Testis (tissue), 3 donors: ENCODE measurements around the gene TELO2. TPM values are rescaled to one million over a fixed set of nuclear protein-coding genes. Genes with fewer than 3 reads are reported as not detected.

Source experiments
- DNase-seq: peaks from one replicate; pipeline ENCODE4 v3.0.0-alpha.2; 2019
- H3K27ac ChIP-seq, 2 donors: fragments of 200-600 bp; sonication (generic); one replicate each; pipeline ENCODE4 v1.5.1; 2019
- H3K27me3 ChIP-seq: fragments of 200-600 bp; sonication (generic); one replicate; pipeline ENCODE4 v1.5.1; 2019
- H3K36me3 ChIP-seq: fragments of 200-600 bp; sonication (generic); one replicate; pipeline ENCODE4 v1.5.1; 2017; ENCODE audit warnings: low read depth; ENCODE audit errors: missing control alignments
- H3K4me1 ChIP-seq: fragments of 200-600 bp; sonication (generic); one replicate; pipeline ENCODE4 v1.5.1; 2019
- H3K4me3 ChIP-seq, 2 donors: fragments of 200-600 bp; sonication (generic); one replicate each; pipeline ENCODE4 v1.5.1; 2017 to 2019
- H3K9me3 ChIP-seq: fragments of 200-600 bp; sonication (generic); one replicate; pipeline ENCODE4 v1.5.1; 2017
- POLR2A ChIP-seq: fragments of 450-650 bp; IDR thresholded peaks from one replicate; pipeline ENCODE4 v1.6.1; 2017; ENCODE audit warnings: antibody characterized with exemption, mild to moderate bottlenecking, moderate library complexity
- WGBS, 2 donors: methylation state at CpG; one replicate each; pipeline ENCODE4 v1.1.5; 2018; 5-methylcytosine and 5-hydroxymethylcytosine counted together
- intact Hi-C: fragments of 100-400 bp; cut with DNase I; formaldehyde crosslinking; loops from one replicate; pipeline ENCODE4 v1.15.1; 2023; ENCODE audit warnings: low total_unique reads
- polyA plus RNA-seq: library from polyadenylated mRNA; stranded (reverse); fragments of 350-450 nt; fragmentation: Illumina TruSeq; extraction: RNeasy Lipid Tissue Mini Kit (QIAGEN cat#74804); gene quantifications from one replicate; pipeline ENCODE4 v1.2.3, GENCODE V29; 2014; ENCODE audit warnings: low read depth, low replicate concordance; ENCODE audit not compliant: insufficient read depth
- total RNA-seq, 2 donors: library from RNA; depleted of rRNA; stranded (reverse); fragments of >200 nt; gene quantifications; one replicate each; pipeline ENCODE4 v1.2.3, GENCODE V29; 2016
- TF ChIP-seq, protein P1 (sequence below), 3 experiments: fragments of 450-650 bp in 2 of 3; fragments of 200-600 bp in 1 of 3; sonication (generic) in 1 of 3; IDR thresholded peaks; one replicate each; pipeline ENCODE4 v1.5.1; 2016 to 2019; ENCODE audit warnings: antibody characterized with exemption in 3 of 3, mild to moderate bottlenecking in 2 of 3, moderate library complexity in 1 of 3

TELO2 gene
- total and polyA plus RNA-seq, 3 donors from 2014 or later = 25.7 to 46.0 (median 45.2) TPM

DNA sequence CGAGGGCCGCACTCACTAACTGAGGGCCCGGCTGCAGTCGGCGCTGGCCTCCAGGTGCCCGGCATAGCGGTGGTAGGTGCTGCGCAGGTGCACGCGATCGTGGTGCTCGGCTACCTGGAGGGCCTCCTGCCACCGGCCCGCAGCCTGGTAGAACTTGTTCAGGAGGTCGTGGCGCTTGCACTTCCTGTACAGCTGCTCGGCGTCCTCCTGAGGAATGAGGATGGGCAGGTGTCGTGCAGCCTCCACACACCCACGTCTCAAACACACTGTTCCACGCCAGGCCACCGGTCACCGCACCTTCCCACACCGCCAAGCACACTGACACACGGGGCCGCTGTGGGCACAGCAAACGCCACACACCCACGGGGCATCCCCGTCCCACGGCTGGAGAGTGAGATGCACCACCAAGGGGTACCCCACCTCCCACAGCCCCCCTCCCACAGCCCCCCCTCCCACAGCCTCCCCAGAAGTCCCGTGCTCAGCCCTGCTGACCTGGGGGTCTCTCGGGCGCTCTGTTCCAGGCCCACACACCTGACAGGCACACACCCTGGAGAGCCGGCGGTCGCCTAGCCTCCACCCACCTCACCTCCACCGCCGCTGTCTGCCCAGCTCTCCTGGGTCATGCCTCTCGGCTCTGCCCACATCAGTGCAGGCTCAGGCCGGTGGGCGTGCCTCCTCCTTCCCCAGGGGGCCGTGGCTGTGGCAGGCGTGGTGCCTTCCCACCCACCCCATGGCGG, 32.9 kb downstream of the TELO2 start:
- DNase-seq = no peak
- H3K9me3 ChIP-seq = no peaks in the 10 kb centered on the region
- peaks cover 34% of the 10 kb centered on the region for H3K4me1 ChIP-seq
- no peak for TF ChIP-seq POLR2A
- TF ChIP-seq, protein P1, sequence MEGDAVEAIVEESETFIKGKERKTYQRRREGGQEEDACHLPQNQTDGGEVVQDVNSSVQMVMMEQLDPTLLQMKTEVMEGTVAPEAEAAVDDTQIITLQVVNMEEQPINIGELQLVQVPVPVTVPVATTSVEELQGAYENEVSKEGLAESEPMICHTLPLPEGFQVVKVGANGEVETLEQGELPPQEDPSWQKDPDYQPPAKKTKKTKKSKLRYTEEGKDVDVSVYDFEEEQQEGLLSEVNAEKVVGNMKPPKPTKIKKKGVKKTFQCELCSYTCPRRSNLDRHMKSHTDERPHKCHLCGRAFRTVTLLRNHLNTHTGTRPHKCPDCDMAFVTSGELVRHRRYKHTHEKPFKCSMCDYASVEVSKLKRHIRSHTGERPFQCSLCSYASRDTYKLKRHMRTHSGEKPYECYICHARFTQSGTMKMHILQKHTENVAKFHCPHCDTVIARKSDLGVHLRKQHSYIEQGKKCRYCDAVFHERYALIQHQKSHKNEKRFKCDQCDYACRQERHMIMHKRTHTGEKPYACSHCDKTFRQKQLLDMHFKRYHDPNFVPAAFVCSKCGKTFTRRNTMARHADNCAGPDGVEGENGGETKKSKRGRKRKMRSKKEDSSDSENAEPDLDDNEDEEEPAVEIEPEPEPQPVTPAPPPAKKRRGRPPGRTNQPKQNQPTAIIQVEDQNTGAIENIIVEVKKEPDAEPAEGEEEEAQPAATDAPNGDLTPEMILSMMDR (IDR thresholded peaks at IDR 0.05) = no peak
- WGBS, 2 donors = 94 to 97% methylated on average over 18 to 44 of the region's 44 CpGs
- no peaks in the 10 kb centered on the region for H3K36me3 ChIP-seq
- H3K27me3 ChIP-seq = no peaks in the 10 kb centered on the region
- intact Hi-C loops = no loop called here
- no peak overlapping the region for H3K4me3 ChIP-seq
- no peak overlapping the region for H3K27ac ChIP-seq

DNA sequence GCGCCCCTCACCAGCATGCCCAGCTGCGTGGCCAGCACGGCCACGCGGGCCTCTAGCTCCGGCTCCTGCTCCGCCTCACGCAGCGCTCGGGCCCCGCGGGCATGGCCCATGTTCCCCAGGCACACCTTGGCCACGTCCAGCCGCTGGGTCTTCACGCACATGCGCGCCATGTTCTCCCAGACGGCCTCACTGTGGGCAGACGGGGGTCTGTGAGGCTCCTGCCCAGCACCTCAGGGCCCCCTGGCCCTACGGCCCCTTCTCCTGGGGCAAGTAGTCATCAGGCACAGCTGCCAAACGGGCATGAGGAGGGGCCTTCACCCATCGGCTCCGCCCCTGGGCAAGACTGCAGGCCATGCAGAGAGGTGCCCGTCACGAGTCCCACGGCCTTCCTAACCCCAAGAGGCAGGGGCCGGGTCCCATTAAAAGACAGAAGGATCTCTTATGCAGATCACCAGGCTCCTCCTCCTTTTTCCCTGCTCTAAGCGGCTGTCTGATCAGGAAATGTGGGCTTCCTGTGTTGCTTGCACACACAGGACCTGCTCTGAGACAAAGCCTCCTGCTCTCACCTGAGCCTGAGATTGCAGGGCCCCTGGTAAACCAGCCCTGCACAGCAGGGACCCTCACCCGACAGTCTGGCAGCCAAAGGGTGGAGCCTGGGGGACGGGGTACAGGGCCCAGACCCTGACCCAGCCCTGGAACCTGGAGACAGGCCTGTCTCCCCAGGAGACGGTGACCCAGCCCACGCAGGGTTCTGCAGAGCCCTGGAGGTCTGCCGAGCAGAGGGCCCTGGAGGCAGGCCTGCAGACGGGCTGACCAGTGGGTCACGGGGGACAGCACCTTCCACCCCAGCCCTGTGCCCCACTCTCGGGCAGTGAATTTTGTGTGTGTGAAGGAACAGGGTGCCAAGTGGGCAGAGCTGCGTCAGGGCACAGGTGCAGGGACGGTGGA, 33.7 kb downstream of the TELO2 start:
- H3K36me3 ChIP-seq = no peaks in the 10 kb centered on the region

DNA sequence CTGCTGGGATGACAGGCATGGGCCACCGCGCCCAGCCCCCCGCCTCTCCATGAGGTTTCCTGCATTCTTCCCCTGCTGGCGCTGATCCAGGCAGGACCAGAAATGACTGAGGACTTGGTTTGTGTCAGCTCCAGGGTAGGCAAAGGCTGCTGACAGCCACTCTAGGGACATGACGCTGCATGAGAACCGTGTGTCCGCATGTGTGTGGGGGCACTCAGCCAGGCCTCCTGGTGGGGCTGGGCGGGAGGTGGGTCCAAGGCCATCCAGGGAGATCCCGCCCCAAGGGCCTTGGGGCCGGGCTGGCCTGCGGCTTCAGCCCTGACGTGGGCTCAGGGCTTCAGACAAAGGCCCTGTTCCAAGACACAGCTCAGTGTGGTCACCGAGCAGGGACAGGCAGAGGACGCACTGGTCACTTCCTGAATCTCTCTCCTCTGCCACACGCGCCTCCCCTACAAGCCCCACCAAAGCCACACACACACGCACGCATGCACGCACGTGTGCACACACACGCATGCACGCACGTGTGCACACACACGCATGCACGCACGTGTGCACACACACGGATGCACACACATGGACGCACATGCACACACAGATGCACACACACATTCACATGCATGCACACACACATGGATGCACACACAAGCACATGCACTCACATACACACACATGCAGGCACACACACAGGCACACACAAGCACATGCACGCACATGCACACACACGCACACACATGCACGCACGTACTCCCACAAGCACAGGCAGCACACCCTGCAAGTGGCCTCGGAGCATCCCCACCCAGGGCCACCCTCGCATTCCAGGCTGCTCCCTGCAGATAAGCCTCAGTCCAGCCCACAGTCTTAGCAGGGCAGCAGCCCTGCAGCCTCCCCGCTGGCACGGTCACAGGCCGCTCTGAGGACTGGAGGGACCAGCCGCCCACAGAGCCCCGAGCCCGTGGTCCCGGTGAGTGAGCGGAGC, 35.0 kb downstream of the TELO2 start:
- WGBS, 2 donors = 31 to 39% methylated on average over 20 to 42 of the region's 42 CpGs
- Histone ChIP-seq H3K36me3 (no peaks in the 10 kb centered on the region), H3K27ac (peak overlapping the region in 1 of 2 donors; percentile 90), H3K4me1 (peaks cover 55% of the 10 kb centered on the region), H3K27me3 (no peaks in the 10 kb centered on the region), H3K4me3 (no peak overlapping the region), H3K9me3 (no peaks in the 10 kb centered on the region)
- intact Hi-C loops = no loop called here
- TF ChIP-seq POLR2A = no peak
- TF ChIP-seq, protein P1 (IDR thresholded peaks at IDR 0.05) = no peak
- DNase-seq = peak; percentile 68

More for the DNA sequence above, 33.7 kb downstream of the TELO2 start:
- DNase-seq = no peak
- no peak overlapping the region for H3K4me3 ChIP-seq
- intact Hi-C loops = no loop called here
- TF ChIP-seq POLR2A = no peak
- TF ChIP-seq, protein P1 (IDR thresholded peaks at IDR 0.05) = no peak
- 85 to 87% methylated on average over 17 to 37 of the region's 38 CpGs for WGBS, 2 donors
- peak overlapping the region in 1 of 2 donors; percentile 39 for H3K27ac ChIP-seq
- H3K9me3 ChIP-seq = no peaks in the 10 kb centered on the region
- H3K27me3 ChIP-seq = no peaks in the 10 kb centered on the region
- H3K4me1 ChIP-seq = peaks cover 42% of the 10 kb centered on the region

DNA sequence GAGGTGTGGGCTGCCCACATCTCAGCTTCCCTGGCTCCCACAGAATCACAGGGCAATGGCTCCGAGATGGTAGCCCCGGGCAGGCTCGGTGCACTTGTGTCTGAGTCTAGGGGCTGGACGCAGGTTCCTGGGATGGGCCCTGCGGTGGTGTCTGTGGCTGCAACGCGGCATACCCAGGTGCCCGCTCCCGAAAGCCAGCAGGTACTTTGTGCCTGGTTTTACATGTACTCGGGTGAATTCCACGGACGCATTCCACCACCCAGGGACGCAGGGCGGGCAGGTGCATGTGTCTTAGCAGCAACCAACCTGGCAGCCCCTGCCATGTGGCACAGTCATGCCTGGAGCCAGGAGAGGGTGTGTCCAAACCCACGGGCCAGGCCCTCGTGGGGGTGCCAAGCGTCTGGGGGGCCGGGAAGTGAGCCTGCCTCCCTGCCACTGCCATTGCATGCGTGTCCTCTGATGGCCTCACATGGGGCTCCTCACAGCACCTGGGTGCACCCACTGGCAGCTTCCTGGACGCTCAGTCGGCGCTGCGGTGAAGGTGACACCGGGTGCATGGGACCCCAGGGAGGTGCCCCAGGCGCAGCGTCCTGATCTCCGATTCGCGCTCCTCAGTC, 35.9 kb downstream of the TELO2 start:
- DNase-seq = no peak
- Histone ChIP-seq H3K9me3 (no peaks in the 10 kb centered on the region), H3K36me3 (no peaks in the 10 kb centered on the region), H3K4me1 (peaks cover 58% of the 10 kb centered on the region), H3K27me3 (no peaks in the 10 kb centered on the region), H3K4me3 (no peak overlapping the region), H3K27ac (peak overlapping the region in 1 of 2 donors; percentile 90)
- intact Hi-C loops = no loop called here
- TF ChIP-seq POLR2A = no peak
- TF ChIP-seq, protein P1 (IDR thresholded peaks at IDR 0.05) = no peak
- 79 to 87% methylated on average over 6 to 29 of the region's 29 CpGs for WGBS, 2 donors
